Hepatocyte (in vitro differentiated cells): ENCODE measurements around the gene ADAM10. TPM values are rescaled to one million over a fixed set of nuclear protein-coding genes. Genes with fewer than 3 reads are reported as not detected.

ENCODE experiments used
- DNase-seq: peaks from one replicate; pipeline ENCODE4 v3.0.0-alpha.2; 2016; ENCODE audit warnings: low spot score
- H2AFZ ChIP-seq: fragments of 200-600 bp; sonication (generic); 2 replicates; pipeline ENCODE4 v1.6.0; 2016; ENCODE audit warnings: antibody characterized with exemption, mild to moderate bottlenecking
- H3K27ac ChIP-seq: fragments of 200-600 bp; sonication (generic); 2 replicates; pipeline ENCODE4 v1.5.1; 2016; ENCODE audit warnings: mild to moderate bottlenecking
- H3K27me3 ChIP-seq: fragments of 200-600 bp; sonication (generic); 2 replicates; pipeline ENCODE4 v1.6.1; 2016
- H3K36me3 ChIP-seq: fragments of 200-600 bp; sonication (generic); replicated peaks from 2 replicates; pipeline ENCODE4 v1.5.1; 2016; ENCODE audit warnings: low read depth; ENCODE audit not compliant: insufficient read depth
- H3K4me1 ChIP-seq: fragments of 200-600 bp; sonication (generic); 2 replicates; pipeline ENCODE4 v1.5.1; 2016; ENCODE audit warnings: mild to moderate bottlenecking, moderate library complexity; ENCODE audit not compliant: insufficient read depth
- H3K4me2 ChIP-seq: fragments of 200-600 bp; sonication (generic); 2 replicates; pipeline ENCODE4 v1.6.0; 2016
- H3K4me3 ChIP-seq: fragments of 200-600 bp; sonication (generic); 2 replicates; pipeline ENCODE4 v1.5.1; 2016; ENCODE audit warnings: mild to moderate bottlenecking
- H3K79me2 ChIP-seq: fragments of 200-600 bp; sonication (generic); 2 replicates; pipeline ENCODE4 v1.6.0; 2017; ENCODE audit warnings: mild to moderate bottlenecking
- H3K9me2 ChIP-seq: fragments of 200-600 bp; sonication (generic); replicated peaks from 2 replicates; pipeline ENCODE4 v1.6.0; 2017; ENCODE audit warnings: mild to moderate bottlenecking; ENCODE audit not compliant: insufficient read depth
- H3K9me3 ChIP-seq: fragments of 200-600 bp; sonication (generic); 2 replicates; pipeline ENCODE4 v1.5.1; 2016; ENCODE audit warnings: low read depth, mild to moderate bottlenecking
- H4K20me1 ChIP-seq: fragments of 200-600 bp; sonication (generic); 2 replicates; pipeline ENCODE4 v1.6.0; 2016; ENCODE audit warnings: mild to moderate bottlenecking; ENCODE audit not compliant: insufficient read depth, poor library complexity, severe bottlenecking
- EZH2 ChIP-seq: fragments of 200-600 bp; sonication (generic); IDR thresholded peaks from 2 replicates; pipeline ENCODE4 v1.6.1; 2016; ENCODE audit warnings: antibody characterized with exemption, mild to moderate bottlenecking, borderline replicate concordance
- EZH2phosphoT487 ChIP-seq: fragments of 200-600 bp; sonication (generic); IDR thresholded peaks from one replicate; pipeline ENCODE4 v1.6.1; 2018; ENCODE audit warnings: antibody characterized with exemption, mild to moderate bottlenecking, low read depth, moderate library complexity; ENCODE audit not compliant: unreplicated experiment, severe bottlenecking
- WGBS: methylation state at CpG from one replicate; pipeline ENCODE4 v1.1.6; 2016; ENCODE audit warnings: low lambda C conversion rate; ENCODE audit errors: missing lambda C conversion rate; 5-methylcytosine and 5-hydroxymethylcytosine counted together
- polyA plus RNA-seq: library from polyadenylated mRNA; unstranded; fragments of >200 nt; fragmentation: Nextera tagmentation; extraction: Ambion mirVana; gene quantifications from 2 replicates; pipeline ENCODE4 v1.2.1, GENCODE V29; 2016
- total RNA-seq: library from RNA; depleted of rRNA; stranded (reverse); fragments of >200 nt; gene quantifications from 2 replicates; pipeline ENCODE4 v1.2.3, GENCODE V29; 2014
- TF ChIP-seq, protein P1 (sequence below): fragments of 200-600 bp; sonication (generic); IDR thresholded peaks from 2 replicates; pipeline ENCODE4 v1.5.1; 2016; ENCODE audit warnings: antibody characterized with exemption, mild to moderate bottlenecking; ENCODE audit not compliant: poor library complexity

ADAM10 gene
- total and polyA plus RNA-seq, 2 experiments from 2014 or later, result 112 to 163 TPM

DNA sequence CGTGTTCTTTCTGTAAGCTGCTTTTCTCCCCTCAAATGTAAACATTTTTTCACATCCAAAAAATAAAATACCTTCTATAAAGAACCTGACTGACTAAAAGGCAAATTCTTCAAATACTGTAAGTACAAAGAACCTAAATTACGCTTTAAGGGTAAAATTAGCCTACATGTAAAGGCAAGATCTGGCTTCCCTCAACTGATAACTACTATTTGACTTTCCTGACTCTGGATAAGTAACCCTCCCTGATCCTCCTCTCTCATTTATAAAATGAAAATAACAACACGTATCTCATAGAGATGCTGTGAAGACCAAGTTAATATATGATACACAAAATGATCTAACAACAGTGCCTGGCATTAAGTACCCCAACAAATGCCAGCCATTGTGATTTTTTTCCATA is 12.2 kb downstream of the ADAM10 start:
- H3K4me2 ChIP-seq, result no peak overlapping the region
- H3K27ac ChIP-seq, result no peak overlapping the region
- H3K4me3 ChIP-seq, result no peak overlapping the region
- H3K79me2 ChIP-seq, result peaks cover 100% of the 10 kb centered on the region
- no peak overlapping the region for H2AFZ ChIP-seq
- no peaks in the 10 kb centered on the region for H3K27me3 ChIP-seq
- no peaks in the 10 kb centered on the region for H3K9me2 ChIP-seq
- H3K9me3 ChIP-seq, result no peaks in the 10 kb centered on the region
- H3K36me3 ChIP-seq, result peaks cover 3% of the 10 kb centered on the region
- WGBS, result 76% methylated on average over 3 of the region's 3 CpGs
- H4K20me1 ChIP-seq, result peaks cover 88% of the 10 kb centered on the region
- DNase-seq, result no peak
- TF ChIP-seq EZH2phosphoT487 (no peak), EZH2 (no peak)
- peaks cover 6% of the 10 kb centered on the region for H3K4me1 ChIP-seq

DNA sequence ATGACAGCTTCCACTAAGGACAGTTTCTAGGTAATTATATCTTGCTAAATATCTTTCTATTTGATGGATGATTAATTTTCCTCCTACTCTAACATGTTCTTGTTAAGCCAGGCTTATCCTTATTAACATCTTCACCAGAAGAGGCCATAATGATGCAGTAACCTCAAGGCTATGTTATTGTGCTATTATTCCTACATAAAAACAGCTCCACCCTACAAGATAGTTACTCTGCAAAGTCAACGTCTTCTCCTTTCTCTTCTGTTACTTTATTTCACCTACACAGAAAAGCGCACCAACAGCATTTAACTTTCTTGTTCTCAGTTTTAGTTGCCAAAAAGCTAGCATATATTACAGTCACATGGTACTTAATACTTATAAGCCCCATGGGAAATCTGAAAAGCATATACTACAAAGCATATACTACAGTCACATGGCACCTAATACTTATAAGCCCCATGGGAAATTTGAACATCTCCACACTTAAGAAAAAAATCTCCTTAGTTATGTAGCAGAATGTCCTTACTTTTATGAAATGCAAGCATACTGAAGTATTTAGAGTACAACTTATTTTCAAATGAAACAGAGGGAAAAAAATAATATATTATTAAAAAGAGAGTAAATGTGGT is 13.4 kb downstream of the ADAM10 start:
- H2AFZ ChIP-seq, result no peak overlapping the region
- no peak overlapping the region for H3K27ac ChIP-seq
- 77% methylated on average over 2 of the region's 2 CpGs for WGBS
- peaks cover 9% of the 10 kb centered on the region for H3K4me1 ChIP-seq
- H3K9me3 ChIP-seq, result no peaks in the 10 kb centered on the region
- H3K79me2 ChIP-seq, result peaks cover 98% of the 10 kb centered on the region
- H3K27me3 ChIP-seq, result no peaks in the 10 kb centered on the region
- no peak overlapping the region for H3K4me2 ChIP-seq
- H3K4me3 ChIP-seq, result no peak overlapping the region
- no peak for DNase-seq
- H3K36me3 ChIP-seq, result peaks cover 3% of the 10 kb centered on the region
- TF ChIP-seq, protein P1, sequence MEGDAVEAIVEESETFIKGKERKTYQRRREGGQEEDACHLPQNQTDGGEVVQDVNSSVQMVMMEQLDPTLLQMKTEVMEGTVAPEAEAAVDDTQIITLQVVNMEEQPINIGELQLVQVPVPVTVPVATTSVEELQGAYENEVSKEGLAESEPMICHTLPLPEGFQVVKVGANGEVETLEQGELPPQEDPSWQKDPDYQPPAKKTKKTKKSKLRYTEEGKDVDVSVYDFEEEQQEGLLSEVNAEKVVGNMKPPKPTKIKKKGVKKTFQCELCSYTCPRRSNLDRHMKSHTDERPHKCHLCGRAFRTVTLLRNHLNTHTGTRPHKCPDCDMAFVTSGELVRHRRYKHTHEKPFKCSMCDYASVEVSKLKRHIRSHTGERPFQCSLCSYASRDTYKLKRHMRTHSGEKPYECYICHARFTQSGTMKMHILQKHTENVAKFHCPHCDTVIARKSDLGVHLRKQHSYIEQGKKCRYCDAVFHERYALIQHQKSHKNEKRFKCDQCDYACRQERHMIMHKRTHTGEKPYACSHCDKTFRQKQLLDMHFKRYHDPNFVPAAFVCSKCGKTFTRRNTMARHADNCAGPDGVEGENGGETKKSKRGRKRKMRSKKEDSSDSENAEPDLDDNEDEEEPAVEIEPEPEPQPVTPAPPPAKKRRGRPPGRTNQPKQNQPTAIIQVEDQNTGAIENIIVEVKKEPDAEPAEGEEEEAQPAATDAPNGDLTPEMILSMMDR, result no peak
- TF ChIP-seq EZH2phosphoT487 (no peak), EZH2 (no peak)
- peaks cover 81% of the 10 kb centered on the region for H4K20me1 ChIP-seq
- H3K9me2 ChIP-seq, result no peaks in the 10 kb centered on the region

DNA sequence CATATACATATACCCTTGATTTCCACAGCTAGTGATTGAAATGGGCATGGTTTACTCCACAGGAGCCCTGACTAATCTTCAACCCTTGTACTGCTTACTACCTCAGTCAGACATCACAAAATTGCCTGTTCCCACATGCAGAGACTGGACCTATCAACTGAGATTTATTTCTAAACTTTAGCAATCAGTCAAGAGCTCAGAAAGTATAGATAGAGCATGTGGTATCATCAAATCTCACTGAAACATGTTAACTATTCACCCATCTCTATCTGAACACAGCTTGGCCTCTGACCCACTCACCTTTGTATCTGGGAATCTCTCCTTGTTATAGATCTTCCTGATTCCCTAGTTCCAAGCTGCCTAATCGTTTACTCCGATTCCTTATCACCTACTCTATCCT is 14.6 kb downstream of the ADAM10 start:
- no peak for DNase-seq
- WGBS, result 8% methylated on average over 2 of the region's 2 CpGs
- H3K79me2 ChIP-seq, result peaks cover 98% of the 10 kb centered on the region
- H3K4me3 ChIP-seq, result no peak overlapping the region
- no peaks in the 10 kb centered on the region for H3K9me2 ChIP-seq
- H3K36me3 ChIP-seq, result peaks cover 3% of the 10 kb centered on the region
- TF ChIP-seq EZH2, result no peak
- TF ChIP-seq EZH2phosphoT487, result no peak
- peaks cover 70% of the 10 kb centered on the region for H4K20me1 ChIP-seq
- H2AFZ ChIP-seq, result no peak overlapping the region
- H3K4me1 ChIP-seq, result peaks cover 9% of the 10 kb centered on the region
- peak overlapping the region; percentile 40 for H3K4me2 ChIP-seq
- H3K27me3 ChIP-seq, result no peaks in the 10 kb centered on the region
- H3K27ac ChIP-seq, result peak overlapping the region; percentile 11
- H3K9me3 ChIP-seq, result no peaks in the 10 kb centered on the region

DNA sequence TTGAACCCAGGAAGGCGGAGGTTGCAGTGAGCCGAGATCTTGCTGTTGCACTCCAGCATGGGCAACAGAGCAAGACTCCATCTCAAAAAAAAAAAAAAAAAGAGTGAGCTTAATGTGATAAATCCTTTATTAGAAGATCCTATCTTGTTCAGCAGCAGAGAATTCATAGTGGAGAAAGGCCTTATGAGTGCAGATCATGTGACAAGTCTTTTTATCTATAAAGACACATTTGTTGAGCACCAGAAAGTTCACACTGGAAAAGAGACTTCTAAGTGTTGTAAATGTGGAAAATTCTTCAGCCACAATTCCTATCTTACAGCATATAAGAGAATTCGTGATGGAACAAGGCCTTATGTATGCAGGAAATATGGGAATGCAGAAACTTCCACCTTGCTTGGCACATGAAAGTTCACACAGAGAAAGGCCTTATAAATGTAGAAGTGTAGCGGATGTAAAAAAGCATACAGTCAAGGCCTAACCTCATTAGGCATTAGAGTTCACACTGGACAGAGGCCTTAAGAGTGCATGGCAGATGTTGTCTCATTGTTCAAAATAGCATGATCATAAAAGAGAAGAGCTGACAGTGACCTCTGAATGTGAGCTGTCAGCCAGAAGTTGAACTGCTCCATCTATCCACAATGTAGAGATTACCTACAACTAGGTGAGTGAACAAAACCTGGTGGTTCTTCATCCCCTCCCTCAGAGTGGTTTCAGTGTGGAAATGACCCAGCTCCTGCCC is 16.7 kb downstream of the ADAM10 start:
- Histone ChIP-seq H2AFZ (no peak overlapping the region), H4K20me1 (peaks cover 53% of the 10 kb centered on the region), H3K9me2 (no peaks in the 10 kb centered on the region), H3K79me2 (peaks cover 98% of the 10 kb centered on the region), H3K9me3 (no peaks in the 10 kb centered on the region), H3K4me3 (no peak overlapping the region), H3K4me2 (no peak overlapping the region), H3K36me3 (peaks cover 3% of the 10 kb centered on the region), H3K27ac (peak overlapping the region; percentile 39), H3K4me1 (peaks cover 3% of the 10 kb centered on the region), H3K27me3 (no peaks in the 10 kb centered on the region)
- no peak for TF ChIP-seq EZH2
- TF ChIP-seq, protein P1, result no peak
- TF ChIP-seq EZH2phosphoT487, result no peak
- DNase-seq, result no peak
- 91% methylated on average over 4 of the region's 4 CpGs for WGBS
